ENCODE measurements around the gene RERE. TPM values are rescaled to one million over a fixed set of nuclear protein-coding genes. Genes with fewer than 3 reads are reported as not detected.
A peak's percentile ranks its signal among the peaks of the same experiment; 100 is the strongest.

RERE gene
- total RNA-seq, 1 donor from 2014 or later: 64.6 TPM

GRCh38 chr1:8525216-8525557 is 292.3 kb downstream of the RERE start:
- intact Hi-C loops (cut with DNase I): loop anchor here (5.0 kb wide), 1 partner anchor 103 kb away; no protein-coding TSS in a partner anchor
- Histone ChIP-seq H3K36me3 (no peaks in the 10 kb centered on the region), H3K9me3 (no peaks in the 10 kb centered on the region), H3K27ac (peak overlapping the region; percentile 81 to 88), H3K4me1 (peaks cover 0 to 11% of the 10 kb centered on the region in 2 donors), H3K4me3 (peak overlapping the region; percentile 49 to 73), H3K27me3 (no peaks in the 10 kb centered on the region)
- no peak for DNase-seq (ENCODE audit: low spot score in 2 of 2)
- no peak for TF ChIP-seq CTCF (IDR thresholded peaks at IDR 0.05)

GRCh38 chr1:8524627-8525157 is 292.7 kb downstream of the RERE start:
- DNase-seq (ENCODE audit: low spot score in 2 of 2): no peak
- no peak for TF ChIP-seq CTCF (IDR thresholded peaks at IDR 0.05)
- intact Hi-C loops (cut with DNase I): loop anchor here (5.0 kb wide), 1 partner anchor 102 kb away; no protein-coding TSS in a partner anchor
- Histone ChIP-seq H3K4me3 (peak overlapping the region; percentile 49 to 73), H3K27me3 (no peaks in the 10 kb centered on the region), H3K36me3 (no peaks in the 10 kb centered on the region), H3K4me1 (peaks cover 0 to 11% of the 10 kb centered on the region in 2 donors), H3K9me3 (no peaks in the 10 kb centered on the region), H3K27ac (peak overlapping the region; percentile 81 to 88)

GRCh38 chr1:8523666-8524206 is 293.7 kb downstream of the RERE start:
- Histone ChIP-seq H3K4me3 (peak overlapping the region in 1 of 2 donors; percentile 73), H3K4me1 (peaks cover 0 to 11% of the 10 kb centered on the region in 2 donors), H3K36me3 (no peaks in the 10 kb centered on the region), H3K27ac (peak overlapping the region; percentile 29 to 52), H3K27me3 (no peaks in the 10 kb centered on the region), H3K9me3 (no peaks in the 10 kb centered on the region)
- intact Hi-C loops (cut with DNase I): no loop called here
- DNase-seq (ENCODE audit: low spot score in 2 of 2): no peak
- TF ChIP-seq CTCF (IDR thresholded peaks at IDR 0.05): no peak

GRCh38 chr1:8520483-8520966 is 296.9 kb downstream of the RERE start:
- no peak for DNase-seq (ENCODE audit: low spot score in 2 of 2)
- Histone ChIP-seq H3K27me3 (no peaks in the 10 kb centered on the region), H3K27ac (no peak overlapping the region), H3K4me3 (no peak overlapping the region), H3K9me3 (no peaks in the 10 kb centered on the region), H3K4me1 (peaks cover 0 to 13% of the 10 kb centered on the region in 2 donors), H3K36me3 (no peaks in the 10 kb centered on the region)
- TF ChIP-seq CTCF (IDR thresholded peaks at IDR 0.05): no peak
- intact Hi-C loops (cut with DNase I): no loop called here

- H3K36me3 ChIP-seq: no peaks in the 10 kb centered on the region
- H3K27ac ChIP-seq: no peak overlapping the region
- H3K9me3 ChIP-seq: no peaks in the 10 kb centered on the region
- no peaks in the 10 kb centered on the region for H3K27me3 ChIP-seq
- no peak for DNase-seq (ENCODE audit: low spot score in 2 of 2)
- intact Hi-C loops (cut with DNase I): no loop called here
- no peak overlapping the region for H3K4me3 ChIP-seq
- peaks cover 0 to 13% of the 10 kb centered on the region in 2 donors for H3K4me1 ChIP-seq
- TF ChIP-seq CTCF (IDR thresholded peaks at IDR 0.05): no peak
These were observed 298.3 kb downstream of the RERE start for GRCh38 chr1:8519167-8519566.
